ENCODE measurements around the gene RPTOR. TPM values are rescaled to one million over a fixed set of nuclear protein-coding genes. Genes with fewer than 3 reads are reported as not detected.
A peak's percentile ranks its signal among the peaks of the same experiment; 100 is the strongest.

Gene RPTOR
- total RNA-seq, 2 experiments from 2014 or later = 48.7 to 58.2 TPM

- Mint-ChIP-seq H3K27me3 (peaks cover 4% of the 10 kb centered on the region), H3K4me3 (no peak overlapping the region), H3K27ac (peak overlapping the region; percentile 60), H3K9me3 (no peaks in the 10 kb centered on the region), H3K36me3 (ENCODE audit: low read depth) (no peaks in the 10 kb centered on the region), H3K4me1 (peaks cover 8% of the 10 kb centered on the region)
- no peak for DNase-seq
- POLR2A ChIA-PET = no interaction called here
- CTCF ChIA-PET = interaction anchor here (0.6 to 1.4 kb wide), 2 partner anchors 550 to 1619 kb away, joined by 3 to 4 read pairs; no protein-coding TSS in a partner anchor
Measured at GRCh38 chr17:80977172-80977571, 432.5 kb downstream of the RPTOR start.

GRCh38 chr17:80978499-80979497 lies 434.2 kb downstream of the RPTOR start:
- H3K27me3 Mint-ChIP-seq = peaks cover 4% of the 10 kb centered on the region
- H3K27ac Mint-ChIP-seq = no peak overlapping the region
- H3K4me1 Mint-ChIP-seq = peaks cover 8% of the 10 kb centered on the region
- no peaks in the 10 kb centered on the region for H3K9me3 Mint-ChIP-seq
- H3K4me3 Mint-ChIP-seq = no peak overlapping the region
- POLR2A ChIA-PET = no interaction called here
- no peak for DNase-seq
- CTCF ChIA-PET = interaction anchor here (0.5 to 1.5 kb wide), 3 partner anchors 11 to 553 kb away, joined by 3 to 8 read pairs (median 3); no protein-coding TSS in a partner anchor
- H3K36me3 Mint-ChIP-seq (ENCODE audit: low read depth) = no peaks in the 10 kb centered on the region

GRCh38 chr17:80979547-80980378 lies 435.1 kb downstream of the RPTOR start:
- Mint-ChIP-seq H3K4me1 (peaks cover 8% of the 10 kb centered on the region), H3K27ac (no peak overlapping the region), H3K36me3 (ENCODE audit: low read depth) (no peaks in the 10 kb centered on the region), H3K27me3 (peaks cover 2% of the 10 kb centered on the region), H3K9me3 (no peaks in the 10 kb centered on the region), H3K4me3 (no peak overlapping the region)
- no peak for DNase-seq
- ChIA-PET POLR2A (no interaction called here), CTCF (interaction anchor here (0.5 to 1.5 kb wide), 3 partner anchors 12 to 554 kb away, joined by 3 to 8 read pairs (median 3); no protein-coding TSS in a partner anchor)

- DNase-seq = no peak
- peaks cover 2% of the 10 kb centered on the region for H3K27me3 Mint-ChIP-seq
- H3K9me3 Mint-ChIP-seq = no peaks in the 10 kb centered on the region
Measured at GRCh38 chr17:80980397-80981061, 435.9 kb downstream of the RPTOR start.

GRCh38 chr17:80981062-80981902 lies 436.6 kb downstream of the RPTOR start:
- no peak overlapping the region for H3K27ac Mint-ChIP-seq
- no peak overlapping the region for H3K4me3 Mint-ChIP-seq
- POLR2A ChIA-PET = no interaction called here

More at GRCh38 chr17:80980397-80981061, 435.9 kb downstream of the RPTOR start:
- CTCF ChIA-PET = interaction anchor here (0.7 to 1.8 kb wide), 3 partner anchors 10 to 557 kb away, joined by 3 to 7 read pairs (median 3); no protein-coding TSS in a partner anchor
- peaks cover 8% of the 10 kb centered on the region for H3K4me1 Mint-ChIP-seq
- peak overlapping the region; percentile 8 for H3K4me3 Mint-ChIP-seq
- POLR2A ChIA-PET = no interaction called here
- H3K36me3 Mint-ChIP-seq (ENCODE audit: low read depth) = no peaks in the 10 kb centered on the region
- peak overlapping the region; percentile 63 for H3K27ac Mint-ChIP-seq

GRCh38 chr17:80981929-80982425 lies 437.3 kb downstream of the RPTOR start:
- ChIA-PET POLR2A (no interaction called here), CTCF (interaction anchor here (1.8 kb wide), 1 partner anchor 555 kb away, joined by 7 read pairs; no protein-coding TSS in a partner anchor)
- DNase-seq = no peak
- Mint-ChIP-seq H3K27ac (no peak overlapping the region), H3K4me1 (peaks cover 8% of the 10 kb centered on the region), H3K4me3 (no peak overlapping the region), H3K36me3 (ENCODE audit: low read depth) (no peaks in the 10 kb centered on the region), H3K27me3 (peaks cover 2% of the 10 kb centered on the region), H3K9me3 (no peaks in the 10 kb centered on the region)

More at GRCh38 chr17:80981062-80981902, 436.6 kb downstream of the RPTOR start:
- no peaks in the 10 kb centered on the region for H3K36me3 Mint-ChIP-seq (ENCODE audit: low read depth)
- DNase-seq = peak; percentile 37
- H3K9me3 Mint-ChIP-seq = no peaks in the 10 kb centered on the region
- CTCF ChIA-PET = interaction anchor here (0.7 to 1.8 kb wide), 3 partner anchors 11 to 558 kb away, joined by 3 to 7 read pairs (median 3); no protein-coding TSS in a partner anchor
- peaks cover 8% of the 10 kb centered on the region for H3K4me1 Mint-ChIP-seq
- peaks cover 2% of the 10 kb centered on the region for H3K27me3 Mint-ChIP-seq

- H3K27ac Mint-ChIP-seq = no peak overlapping the region
- H3K9me3 Mint-ChIP-seq = no peaks in the 10 kb centered on the region
- DNase-seq = no peak
- H3K4me3 Mint-ChIP-seq = no peak overlapping the region
- H3K36me3 Mint-ChIP-seq (ENCODE audit: low read depth) = no peaks in the 10 kb centered on the region
- ChIA-PET CTCF (interaction anchor here (1.8 kb wide), 1 partner anchor 555 kb away, joined by 7 read pairs; no protein-coding TSS in a partner anchor), POLR2A (no interaction called here)
- H3K4me1 Mint-ChIP-seq = peaks cover 8% of the 10 kb centered on the region
- H3K27me3 Mint-ChIP-seq = peaks cover 2% of the 10 kb centered on the region
Measured at GRCh38 chr17:80982426-80982974, 437.9 kb downstream of the RPTOR start.

GRCh38 chr17:80983545-80983944 lies 438.9 kb downstream of the RPTOR start:
- H3K27me3 Mint-ChIP-seq = peaks cover 2% of the 10 kb centered on the region
- DNase-seq = no peak
- no peaks in the 10 kb centered on the region for H3K9me3 Mint-ChIP-seq
- no peak overlapping the region for H3K27ac Mint-ChIP-seq
- H3K4me1 Mint-ChIP-seq = peaks cover 8% of the 10 kb centered on the region
- ChIA-PET CTCF (interaction anchor here (0.9 to 2.1 kb wide), 2 partner anchors 500 to 556 kb away, joined by 3 to 6 read pairs; no protein-coding TSS in a partner anchor), POLR2A (no interaction called here)
- no peak overlapping the region for H3K4me3 Mint-ChIP-seq
- H3K36me3 Mint-ChIP-seq (ENCODE audit: low read depth) = no peaks in the 10 kb centered on the region

GRCh38 chr17:80984749-80985148 lies 440.1 kb downstream of the RPTOR start:
- no peak for DNase-seq
- ChIA-PET CTCF (interaction anchor here (0.7 to 2.1 kb wide), 3 partner anchors 499 to 561 kb away, joined by 3 to 6 read pairs (median 4); no protein-coding TSS in a partner anchor), POLR2A (no interaction called here)
- Mint-ChIP-seq H3K4me1 (peaks cover 14% of the 10 kb centered on the region), H3K27ac (no peak overlapping the region), H3K9me3 (no peaks in the 10 kb centered on the region), H3K4me3 (no peak overlapping the region), H3K27me3 (peaks cover 7% of the 10 kb centered on the region), H3K36me3 (ENCODE audit: low read depth) (no peaks in the 10 kb centered on the region)

- no peak for DNase-seq
- H3K9me3 Mint-ChIP-seq = no peaks in the 10 kb centered on the region
- no peak overlapping the region for H3K27ac Mint-ChIP-seq
- H3K4me1 Mint-ChIP-seq = peaks cover 11% of the 10 kb centered on the region
- H3K27me3 Mint-ChIP-seq = peaks cover 5% of the 10 kb centered on the region
- H3K36me3 Mint-ChIP-seq (ENCODE audit: low read depth) = no peaks in the 10 kb centered on the region
- H3K4me3 Mint-ChIP-seq = no peak overlapping the region
- CTCF ChIA-PET = no interaction called here
- POLR2A ChIA-PET = interaction anchor here (0.6 kb wide), 1 partner anchor 128 kb away, joined by 6 read pairs; no protein-coding TSS in a partner anchor
Measured at GRCh38 chr17:80986046-80986445, 441.4 kb downstream of the RPTOR start.

- POLR2A ChIA-PET = no interaction called here
- CTCF ChIA-PET = no interaction called here
- no peaks in the 10 kb centered on the region for H3K9me3 Mint-ChIP-seq
- peaks cover 11% of the 10 kb centered on the region for H3K4me1 Mint-ChIP-seq
- H3K4me3 Mint-ChIP-seq = no peak overlapping the region
- no peaks in the 10 kb centered on the region for H3K36me3 Mint-ChIP-seq (ENCODE audit: low read depth)
- H3K27me3 Mint-ChIP-seq = peaks cover 5% of the 10 kb centered on the region
- no peak for DNase-seq
- no peak overlapping the region for H3K27ac Mint-ChIP-seq
Measured at GRCh38 chr17:80986816-80987475, 442.3 kb downstream of the RPTOR start.

Measured in activated CD4-positive, alpha-beta T cell treated with anti-CD3 and anti-CD28 coated beads, Interleukin-2, amount 10 ng/mL, durations not matched to agents 7 days and 5 days (primary cell).